Duodenal mucosa (tissue), 2 donors: ENCODE results near the gene PNMA8A.
"Not testable (repeated sequence)": the region's sequence is repeated elsewhere in the genome, so short reads cannot be mapped to it uniquely, and the experiment has no call there.

Experiments used
- H3K27ac ChIP-seq: one replicate; pipeline ENCODE4 v1.7.0; 2013; ENCODE audit warnings: low read depth, low read length
- H3K27me3 ChIP-seq, 2 donors: one replicate each; pipeline ENCODE4 v1.7.0; 2013; ENCODE audit warnings: low read length in 2 of 2, control low read depth in 1 of 2; ENCODE audit not compliant: insufficient read depth in 2 of 2, control insufficient read depth in 1 of 2
- H3K36me3 ChIP-seq, 2 donors: one replicate each; pipeline ENCODE4 v1.7.0; 2013; ENCODE audit warnings: low read length in 2 of 2, control low read depth in 1 of 2; ENCODE audit not compliant: insufficient read depth in 2 of 2, control insufficient read depth in 1 of 2
- H3K4me1 ChIP-seq, 2 donors: one replicate each; pipeline ENCODE4 v1.7.0; 2013; ENCODE audit warnings: low read length in 2 of 2, control low read depth in 1 of 2; ENCODE audit not compliant: insufficient read depth in 2 of 2, control insufficient read depth in 1 of 2
- H3K4me3 ChIP-seq, 2 donors: one replicate each; pipeline ENCODE4 v1.7.0; 2013; ENCODE audit warnings: low read length in 2 of 2, low read depth in 1 of 2
- H3K9ac ChIP-seq, 2 donors: one replicate each; pipeline ENCODE4 v1.7.0; 2013; ENCODE audit warnings: low read length in 2 of 2, low read depth in 1 of 2
- H3K9me3 ChIP-seq, 2 donors: one replicate each; pipeline ENCODE4 v1.7.0; 2013; ENCODE audit warnings: low read length in 2 of 2, control low read depth in 1 of 2; ENCODE audit not compliant: control insufficient read depth in 1 of 2

PNMA8A gene

DNA sequence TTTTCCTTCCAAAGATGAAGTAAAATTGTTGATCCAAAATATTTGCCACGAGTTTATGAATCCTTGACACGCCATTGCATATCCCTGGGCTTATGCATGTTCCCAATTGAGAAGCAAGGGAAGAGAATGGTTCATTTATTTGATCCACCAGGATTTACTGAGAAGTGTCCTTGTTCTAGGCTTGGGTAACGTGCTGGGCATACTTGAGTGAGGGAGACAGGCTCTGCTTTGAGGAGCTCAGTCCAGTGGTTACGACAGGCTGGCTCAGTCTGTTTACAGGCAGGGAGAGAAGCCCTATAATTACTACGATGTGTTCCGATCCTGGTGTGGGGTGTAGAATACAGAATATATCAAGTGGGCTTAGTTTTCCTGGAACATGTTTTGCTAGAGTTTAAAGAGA lies 36.4 kb downstream of the PNMA8A start:
- Histone ChIP-seq H3K9ac (no peak overlapping the region), H3K4me3 (no peak overlapping the region), H3K27me3 (peaks cover 0 to 2% of the 10 kb centered on the region in 2 donors), H3K27ac (no peak overlapping the region), H3K9me3 (no peaks in the 10 kb centered on the region), H3K4me1 (no peaks in the 10 kb centered on the region), H3K36me3 (no peaks in the 10 kb centered on the region)

DNA sequence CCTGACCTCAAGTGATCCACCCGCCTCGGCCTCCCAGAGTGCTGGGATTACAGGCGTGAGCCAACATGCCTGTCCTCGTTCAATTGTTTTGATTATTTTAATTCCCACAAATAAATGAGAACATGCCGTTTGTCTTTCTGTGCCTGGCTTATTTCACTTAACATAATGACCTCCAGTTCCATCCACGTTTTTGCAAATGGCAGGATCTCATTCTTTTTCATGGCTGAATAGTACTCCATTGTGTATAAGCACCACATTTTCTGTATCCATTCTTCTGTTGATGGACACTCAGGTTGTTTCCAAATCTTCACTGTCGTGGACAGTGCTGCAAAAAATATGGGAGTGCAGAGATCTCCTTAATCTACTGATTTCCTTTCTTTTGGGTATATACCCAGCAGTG lies 37.9 kb downstream of the PNMA8A start:
- not testable (repeated sequence) for H3K36me3 ChIP-seq, H3K9ac ChIP-seq, H3K9me3 ChIP-seq, H3K4me3 ChIP-seq, H3K27ac ChIP-seq, H3K4me1 ChIP-seq, H3K27me3 ChIP-seq

DNA sequence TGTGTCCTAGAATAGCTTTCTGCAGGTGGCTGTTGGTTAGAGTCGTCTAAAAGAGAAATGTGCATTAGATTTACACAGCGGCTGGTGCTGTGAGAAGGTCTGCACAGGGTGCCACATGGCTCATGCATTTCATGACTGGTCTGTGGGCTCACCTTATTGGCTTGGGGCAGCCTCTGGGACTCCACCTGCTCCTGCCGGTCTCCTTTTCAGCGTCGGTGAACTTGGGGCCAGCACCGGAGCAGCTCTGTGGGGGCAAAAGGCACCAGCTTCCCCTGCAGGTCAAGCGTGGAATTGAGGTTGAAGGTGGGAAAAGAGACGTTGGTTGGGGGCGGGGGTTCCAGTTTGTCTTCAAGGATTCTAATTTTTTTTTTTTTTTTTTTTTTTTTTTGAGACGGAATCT lies 39.5 kb downstream of the PNMA8A start:
- no peak overlapping the region for H3K27ac ChIP-seq
- H3K4me3 ChIP-seq, result no peak overlapping the region
- H3K36me3 ChIP-seq, result no peaks in the 10 kb centered on the region
- H3K9me3 ChIP-seq, result no peaks in the 10 kb centered on the region
- H3K27me3 ChIP-seq, result peaks cover 9 to 24% of the 10 kb centered on the region in 2 donors
- no peaks in the 10 kb centered on the region for H3K4me1 ChIP-seq
- no peak overlapping the region for H3K9ac ChIP-seq

GRCh38 chr19:46429999-46430398 lies 41.4 kb downstream of the PNMA8A start:
- H3K36me3 ChIP-seq, result no peaks in the 10 kb centered on the region
- no peak overlapping the region for H3K9ac ChIP-seq
- H3K27me3 ChIP-seq, result peaks cover 19 to 32% of the 10 kb centered on the region in 2 donors
- no peak overlapping the region for H3K4me3 ChIP-seq
- H3K4me1 ChIP-seq, result peaks cover 7% of the 10 kb centered on the region in 2 donors
- H3K9me3 ChIP-seq, result no peaks in the 10 kb centered on the region
- H3K27ac ChIP-seq, result no peak overlapping the region

GRCh38 chr19:46428239-46429135 lies 42.9 kb downstream of the PNMA8A start, which contains the start of gene PNMA8C:
TSS of gene PNMA8C (minus strand) at chr19:46428936. CDS start at chr19:46428359, 577 bp downstream.
- Histone ChIP-seq H3K9ac (no peak within 1 kb of the TSS), H3K27me3 (peaks cover 19 to 35% of the 10 kb centered on the region in 2 donors), H3K4me1 (peaks cover 7% of the 10 kb centered on the region in 2 donors), H3K36me3 (no peaks in the 10 kb centered on the region), H3K27ac (no peak within 1 kb of the TSS), H3K4me3 (peak within 1 kb of the TSS; percentile 29 to 36), H3K9me3 (no peaks in the 10 kb centered on the region)

DNA sequence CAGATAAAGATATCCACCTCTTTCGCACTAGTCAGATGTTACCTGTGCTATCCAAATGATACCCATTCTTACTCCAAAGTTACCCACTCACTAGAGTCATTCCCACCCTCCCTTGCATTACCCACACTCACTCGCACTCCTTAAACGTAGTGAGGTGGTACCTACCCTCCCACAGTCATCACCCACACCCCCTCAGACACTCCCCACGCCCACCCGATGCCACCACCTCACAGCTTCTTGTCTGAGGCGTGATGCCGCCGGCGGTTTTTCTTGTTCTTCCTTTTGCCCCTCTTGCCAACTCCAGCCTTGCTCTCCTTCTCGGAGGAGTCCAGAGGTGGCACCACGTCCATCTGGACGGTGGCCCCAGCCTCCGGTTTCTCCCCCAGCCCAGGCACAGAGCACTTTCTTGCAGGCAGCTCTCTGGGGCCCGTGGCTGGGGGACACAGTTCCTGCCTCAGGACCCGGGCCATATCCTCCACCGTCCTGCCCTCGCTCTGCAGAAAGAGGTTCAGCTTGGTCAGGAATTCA lies 43.8 kb downstream of the PNMA8A start:
- Histone ChIP-seq H3K27me3 (peaks cover 19 to 35% of the 10 kb centered on the region in 2 donors), H3K36me3 (no peaks in the 10 kb centered on the region), H3K9ac (no peak overlapping the region), H3K4me1 (peaks cover 7% of the 10 kb centered on the region in 2 donors), H3K9me3 (no peaks in the 10 kb centered on the region), H3K4me3 (no peak overlapping the region), H3K27ac (no peak overlapping the region)

DNA sequence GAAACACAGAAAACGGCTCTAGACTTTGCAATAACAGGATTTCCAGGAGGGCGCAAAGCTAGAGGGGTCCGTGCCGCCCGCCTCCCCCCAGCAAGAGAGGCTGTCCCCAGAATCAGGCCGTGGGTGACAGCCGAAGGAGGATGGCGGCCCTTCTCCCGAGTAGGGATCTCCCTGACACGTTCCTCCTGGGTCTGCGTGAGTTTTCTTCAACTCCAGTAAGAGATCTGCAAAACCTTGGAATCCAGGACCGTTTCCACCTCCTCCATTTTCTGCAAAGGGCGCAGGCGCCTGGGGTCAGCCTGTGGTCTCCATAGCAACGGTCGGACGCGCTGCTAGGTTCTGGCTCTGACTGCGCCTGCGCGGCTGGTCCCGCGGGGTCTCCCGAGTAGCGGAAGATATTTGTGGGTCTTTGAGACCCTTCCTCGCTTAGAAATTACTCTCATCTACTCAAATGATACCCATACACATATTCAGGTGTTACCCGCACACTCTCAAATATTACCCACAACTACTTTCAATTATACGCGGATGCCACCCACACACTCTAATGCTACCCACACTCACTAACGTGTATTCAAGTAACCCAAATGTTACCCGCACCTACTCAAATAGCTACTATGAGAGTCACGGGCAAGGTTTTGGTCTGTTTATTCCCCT lies 44.7 kb downstream of the PNMA8A start:
- Histone ChIP-seq H3K4me1 (peaks cover 7% of the 10 kb centered on the region in 2 donors), H3K27ac (no peak overlapping the region), H3K27me3 (peaks cover 19 to 35% of the 10 kb centered on the region in 2 donors), H3K4me3 (peak overlapping the region; percentile 56 to 57), H3K36me3 (no peaks in the 10 kb centered on the region), H3K9ac (peak overlapping the region in 1 of 2 donors; percentile 24), H3K9me3 (no peaks in the 10 kb centered on the region)

DNA sequence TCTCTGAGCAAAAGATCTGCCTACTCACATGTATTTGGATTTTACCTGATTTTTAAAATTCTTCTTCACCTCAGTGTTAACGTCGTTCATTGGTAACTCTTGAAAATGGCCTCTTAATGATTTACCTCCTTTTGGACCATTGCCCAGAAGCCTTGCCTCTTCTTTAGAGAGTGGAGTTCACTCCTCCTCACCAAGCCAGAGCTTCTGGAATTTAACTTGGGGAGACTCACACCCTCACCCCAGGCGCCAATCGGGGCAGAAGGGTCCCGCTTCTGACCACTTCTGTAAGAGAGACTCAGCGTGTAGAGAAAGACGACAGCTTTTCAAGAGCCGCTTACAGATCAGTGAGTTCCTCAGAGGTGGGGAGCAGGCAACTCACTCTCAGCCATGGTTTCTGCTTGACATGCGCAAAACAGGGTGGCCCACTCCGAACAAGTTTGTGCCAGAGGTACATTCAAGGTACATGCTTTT lies 45.3 kb downstream of the PNMA8A start:
- Histone ChIP-seq H3K27me3 (peaks cover 19 to 35% of the 10 kb centered on the region in 2 donors), H3K9ac (peak overlapping the region in 1 of 2 donors; percentile 24), H3K4me1 (peaks cover 7% of the 10 kb centered on the region in 2 donors), H3K4me3 (peak overlapping the region; percentile 56 to 57), H3K27ac (no peak overlapping the region), H3K9me3 (no peaks in the 10 kb centered on the region), H3K36me3 (no peaks in the 10 kb centered on the region)

- Histone ChIP-seq H3K36me3 (no peaks in the 10 kb centered on the region), H3K27ac (no peak overlapping the region), H3K27me3 (peaks cover 16 to 24% of the 10 kb centered on the region in 2 donors), H3K4me1 (peaks cover 7% of the 10 kb centered on the region in 2 donors), H3K9ac (no peak overlapping the region), H3K4me3 (no peak overlapping the region), H3K9me3 (no peaks in the 10 kb centered on the region)
Measured at GRCh38 chr19:46423188-46423587, 48.2 kb downstream of the PNMA8A start.

DNA sequence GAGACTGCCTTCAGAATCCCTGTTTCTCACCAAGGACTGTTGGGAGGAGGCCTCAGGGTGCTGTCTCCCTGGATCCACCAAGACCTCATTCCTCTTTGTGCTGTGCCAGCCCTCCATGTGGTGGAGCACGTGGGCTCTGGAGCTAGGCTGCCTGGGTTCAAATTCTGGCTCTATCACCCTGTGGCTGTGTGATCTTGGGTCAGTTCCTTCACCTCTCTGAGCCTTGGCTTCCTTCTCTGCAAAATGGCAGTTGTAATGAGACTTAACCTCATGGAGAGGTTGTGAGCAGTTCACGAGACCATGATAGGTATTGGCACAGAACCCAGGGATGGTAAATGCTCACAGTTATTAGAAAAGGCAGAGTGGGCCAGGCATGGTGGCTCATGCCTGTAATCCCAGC lies 49.0 kb downstream of the PNMA8A start:
- peaks cover 15 to 16% of the 10 kb centered on the region in 2 donors for H3K27me3 ChIP-seq
- H3K36me3 ChIP-seq, result no peaks in the 10 kb centered on the region
- no peak overlapping the region for H3K9ac ChIP-seq
- no peak overlapping the region for H3K27ac ChIP-seq
- no peak overlapping the region for H3K4me3 ChIP-seq
- no peaks in the 10 kb centered on the region for H3K9me3 ChIP-seq
- peaks cover 7% of the 10 kb centered on the region in 2 donors for H3K4me1 ChIP-seq
